Neural cell (in vitro differentiated cells): ENCODE results near the gene GON7. TPM values are rescaled to one million over a fixed set of nuclear protein-coding genes. Genes with fewer than 3 reads are reported as not detected.
"Not testable (repeated sequence)": the region's sequence is repeated elsewhere in the genome, so short reads cannot be mapped to it uniquely, and the experiment has no call there.

Source experiments
- H2AFZ ChIP-seq: fragments of 200-600, 300-800 bp; sonication (generic), shearing (Covaris generic); 2 replicates; pipeline ENCODE4 v1.6.0; 2014; ENCODE audit warnings: low read depth, mild to moderate bottlenecking, antibody characterized with exemption, low read length, moderate library complexity
- H3F3A ChIP-seq: fragments of 200-600 bp; shearing (Covaris generic); 2 replicates; pipeline ENCODE4 v1.6.1; 2016; ENCODE audit warnings: mild to moderate bottlenecking, moderate library complexity, mixed read lengths, antibody characterized with exemption, low read length; ENCODE audit not compliant: insufficient read depth, poor library complexity, severe bottlenecking
- H3K27ac ChIP-seq: fragments of 200-600, 300-800 bp; sonication (generic), shearing (Covaris generic); 2 replicates; pipeline ENCODE4 v1.5.1; 2014; ENCODE audit warnings: mild to moderate bottlenecking, low read length, moderate library complexity
- H3K27me3 ChIP-seq: fragments of 300-800, 200-600 bp; sonication (generic), shearing (Covaris generic); 2 replicates; pipeline ENCODE4 v1.6.0; 2014; ENCODE audit warnings: mild to moderate bottlenecking, low read depth, low read length, moderate library complexity; ENCODE audit not compliant: insufficient read depth
- H3K36me3 ChIP-seq: fragments of 300-800, 200-600 bp; sonication (generic), shearing (Covaris generic); 2 replicates; pipeline ENCODE4 v1.5.1; 2014; ENCODE audit warnings: mild to moderate bottlenecking, antibody characterized with exemption, low read length, moderate library complexity; ENCODE audit not compliant: insufficient read depth
- H3K4me2 ChIP-seq: fragments of 300-800, 200-600 bp; sonication (generic), shearing (Covaris generic); 2 replicates; pipeline ENCODE4 v1.6.0; 2014; ENCODE audit warnings: mild to moderate bottlenecking, low read length
- H3K4me3 ChIP-seq: fragments of 300-800, 200-600 bp; sonication (generic), shearing (Covaris generic); 2 replicates; pipeline ENCODE4 v1.5.1; 2014; ENCODE audit warnings: mild to moderate bottlenecking, low read length, moderate library complexity
- H3K79me2 ChIP-seq: fragments of 200-600 bp; shearing (Covaris generic); replicated peaks from 2 replicates; pipeline ENCODE4 v1.6.0; 2014; ENCODE audit warnings: mild to moderate bottlenecking, low read length, moderate library complexity; ENCODE audit not compliant: insufficient read depth
- H3K9ac ChIP-seq: fragments of 300-800, 200-600 bp; sonication (generic), shearing (Covaris generic); 2 replicates; pipeline ENCODE4 v1.6.1; 2016; ENCODE audit warnings: mild to moderate bottlenecking, low read length, mixed read lengths
- H3K9me2 ChIP-seq: fragments of 200-600 bp; shearing (Covaris generic); 2 replicates; pipeline ENCODE4 v1.6.1; 2016; ENCODE audit warnings: mild to moderate bottlenecking, low read length, mixed read lengths; ENCODE audit not compliant: insufficient read depth
- H3K9me3 ChIP-seq: fragments of 200-600, 300-800 bp; sonication (generic), shearing (Covaris generic); 2 replicates; pipeline ENCODE4 v1.6.1; 2016; ENCODE audit warnings: mild to moderate bottlenecking, mixed run types, low read length, moderate library complexity, mixed read lengths
- H4K20me1 ChIP-seq: fragments of 200-600 bp; shearing (Covaris generic); 2 replicates; pipeline ENCODE4 v1.6.1; 2016; ENCODE audit warnings: mild to moderate bottlenecking, mixed run types; ENCODE audit not compliant: insufficient read depth
- CTCF ChIP-seq: fragments of 450-650 bp; IDR thresholded peaks from 2 replicates; pipeline ENCODE4 v1.5.1; 2014; ENCODE audit warnings: antibody characterized with exemption, mild to moderate bottlenecking, moderate library complexity; ENCODE audit not compliant: poor library complexity, severe bottlenecking
- EP300 ChIP-seq: fragments of 450-650 bp; conservative IDR thresholded peaks from 2 replicates; pipeline ENCODE4 v1.6.1; 2014; ENCODE audit warnings: antibody characterized with exemption, mild to moderate bottlenecking, moderate library complexity; ENCODE audit not compliant: poor library complexity, severe bottlenecking
- EZH2 ChIP-seq: fragments of 200-600, 300-800 bp; shearing (Covaris generic), sonication (generic); IDR thresholded peaks from 2 replicates; pipeline ENCODE4 v1.6.1; 2014; ENCODE audit warnings: antibody characterized with exemption, low read length, borderline replicate concordance, mild to moderate bottlenecking; ENCODE audit not compliant: insufficient read depth, poor library complexity, severe bottlenecking
- MXI1 ChIP-seq: fragments of 450-650 bp; conservative IDR thresholded peaks from 2 replicates; pipeline ENCODE4 v1.6.1; 2014; ENCODE audit warnings: antibody characterized with exemption, mild to moderate bottlenecking; ENCODE audit not compliant: poor library complexity, severe bottlenecking
- POLR2AphosphoS5 ChIP-seq: IDR thresholded peaks from 2 replicates; pipeline ENCODE4 v1.6.1; 2012
- RAD21 ChIP-seq: fragments of 450-650 bp; conservative IDR thresholded peaks from 2 replicates; pipeline ENCODE4 v1.6.1; 2014; ENCODE audit warnings: antibody characterized with exemption, mild to moderate bottlenecking, moderate library complexity
- SMC3 ChIP-seq: fragments of 450-650 bp; conservative IDR thresholded peaks from 2 replicates; pipeline ENCODE4 v1.6.1; 2014; ENCODE audit warnings: antibody characterized with exemption, mild to moderate bottlenecking, moderate library complexity; ENCODE audit not compliant: poor library complexity
- TAF1 ChIP-seq: IDR thresholded peaks from 2 replicates; pipeline ENCODE4 v1.6.1; 2012; ENCODE audit warnings: low read depth
- polyA plus RNA-seq: library from polyadenylated mRNA; depleted of rRNA; stranded (reverse); fragments of >200 nt; gene quantifications from 2 replicates; pipeline ENCODE4 v1.2.3, GENCODE V29; 2014
- TF ChIP-seq, protein P1 (sequence below): IDR thresholded peaks from 2 replicates; pipeline ENCODE4 v1.6.1; 2012; ENCODE audit warnings: borderline replicate concordance

GON7 gene
- polyA plus RNA-seq, 1 donor from 2014 or later = 30.8 TPM

DNA sequence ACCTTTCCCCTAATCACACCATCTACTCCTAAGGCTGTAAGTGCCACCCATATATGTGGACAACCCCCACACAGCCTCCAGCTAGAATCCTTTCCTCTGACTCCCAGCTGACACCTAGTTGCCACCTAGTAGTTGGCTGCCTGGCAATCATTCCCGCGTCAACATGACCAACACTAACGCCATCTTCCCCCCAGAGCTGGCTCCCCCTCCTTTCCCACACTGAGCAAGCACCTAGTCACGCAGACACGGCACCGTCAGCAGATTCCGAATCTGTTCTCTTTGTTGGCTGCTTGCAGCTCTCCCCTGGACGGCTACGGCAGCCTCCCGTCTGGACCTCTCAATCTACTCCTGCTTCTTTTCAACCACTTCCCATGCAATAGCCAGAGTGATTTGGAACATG, 27.9 kb upstream of the GON7 start:
- Histone ChIP-seq H3K27ac (no peak overlapping the region), H3K4me2 (no peak overlapping the region), H3K4me3 (no peak overlapping the region), H3K9me2 (no peaks in the 10 kb centered on the region), H2AFZ (no peak overlapping the region), H3K79me2 (no peaks in the 10 kb centered on the region), H3F3A (no peaks in the 10 kb centered on the region), H3K9me3 (no peaks in the 10 kb centered on the region), H3K9ac (no peak overlapping the region), H4K20me1 (no peaks in the 10 kb centered on the region), H3K36me3 (no peaks in the 10 kb centered on the region), H3K27me3 (no peaks in the 10 kb centered on the region)
- TF ChIP-seq EP300 (no peak), TAF1 (no peak), POLR2AphosphoS5 (no peak), MXI1 (no peak), SMC3 (no peak)

- not testable (repeated sequence) for H3K4me3 ChIP-seq, H3K36me3 ChIP-seq, H3K27ac ChIP-seq, H3K27me3 ChIP-seq, H3F3A ChIP-seq, H4K20me1 ChIP-seq, H3K9me2 ChIP-seq, H3K9ac ChIP-seq, H3K9me3 ChIP-seq, H2AFZ ChIP-seq, H3K79me2 ChIP-seq, H3K4me2 ChIP-seq
Measured at GRCh38 chr14:93233078-93233477, 26.2 kb upstream of the GON7 start.

- no peak overlapping the region for H3K27ac ChIP-seq
- no peak overlapping the region for H3K4me2 ChIP-seq
Measured at GRCh38 chr14:93232159-93232558, 25.3 kb upstream of the GON7 start.

More at GRCh38 chr14:93232159-93232558, 25.3 kb upstream of the GON7 start:
- no peaks in the 10 kb centered on the region for H3K9me2 ChIP-seq
- no peaks in the 10 kb centered on the region for H3F3A ChIP-seq
- H2AFZ ChIP-seq = no peak overlapping the region
- no peak overlapping the region for H3K4me3 ChIP-seq
- no peaks in the 10 kb centered on the region for H3K36me3 ChIP-seq
- TF ChIP-seq MXI1 (no peak), TAF1 (no peak), RAD21 (no peak), CTCF (no peak), POLR2AphosphoS5 (no peak), SMC3 (no peak), EP300 (no peak), EZH2 (no peak)
- TF ChIP-seq, protein P1, sequence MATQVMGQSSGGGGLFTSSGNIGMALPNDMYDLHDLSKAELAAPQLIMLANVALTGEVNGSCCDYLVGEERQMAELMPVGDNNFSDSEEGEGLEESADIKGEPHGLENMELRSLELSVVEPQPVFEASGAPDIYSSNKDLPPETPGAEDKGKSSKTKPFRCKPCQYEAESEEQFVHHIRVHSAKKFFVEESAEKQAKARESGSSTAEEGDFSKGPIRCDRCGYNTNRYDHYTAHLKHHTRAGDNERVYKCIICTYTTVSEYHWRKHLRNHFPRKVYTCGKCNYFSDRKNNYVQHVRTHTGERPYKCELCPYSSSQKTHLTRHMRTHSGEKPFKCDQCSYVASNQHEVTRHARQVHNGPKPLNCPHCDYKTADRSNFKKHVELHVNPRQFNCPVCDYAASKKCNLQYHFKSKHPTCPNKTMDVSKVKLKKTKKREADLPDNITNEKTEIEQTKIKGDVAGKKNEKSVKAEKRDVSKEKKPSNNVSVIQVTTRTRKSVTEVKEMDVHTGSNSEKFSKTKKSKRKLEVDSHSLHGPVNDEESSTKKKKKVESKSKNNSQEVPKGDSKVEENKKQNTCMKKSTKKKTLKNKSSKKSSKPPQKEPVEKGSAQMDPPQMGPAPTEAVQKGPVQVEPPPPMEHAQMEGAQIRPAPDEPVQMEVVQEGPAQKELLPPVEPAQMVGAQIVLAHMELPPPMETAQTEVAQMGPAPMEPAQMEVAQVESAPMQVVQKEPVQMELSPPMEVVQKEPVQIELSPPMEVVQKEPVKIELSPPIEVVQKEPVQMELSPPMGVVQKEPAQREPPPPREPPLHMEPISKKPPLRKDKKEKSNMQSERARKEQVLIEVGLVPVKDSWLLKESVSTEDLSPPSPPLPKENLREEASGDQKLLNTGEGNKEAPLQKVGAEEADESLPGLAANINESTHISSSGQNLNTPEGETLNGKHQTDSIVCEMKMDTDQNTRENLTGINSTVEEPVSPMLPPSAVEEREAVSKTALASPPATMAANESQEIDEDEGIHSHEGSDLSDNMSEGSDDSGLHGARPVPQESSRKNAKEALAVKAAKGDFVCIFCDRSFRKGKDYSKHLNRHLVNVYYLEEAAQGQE = no peak
- H3K9ac ChIP-seq = no peak overlapping the region
- no peaks in the 10 kb centered on the region for H3K79me2 ChIP-seq
- no peaks in the 10 kb centered on the region for H3K9me3 ChIP-seq
- no peaks in the 10 kb centered on the region for H3K27me3 ChIP-seq
- no peaks in the 10 kb centered on the region for H4K20me1 ChIP-seq
